ENCODE results near the gene HOXB13. TPM values are rescaled to one million over a fixed set of nuclear protein-coding genes. Genes with fewer than 3 reads are reported as not detected.

The HOXB13 gene
- total and polyA plus RNA-seq, 2 donors from 2014 or later = not detected

GRCh38 chr17:48676963-48677558 lies 51.5 kb downstream of the HOXB13 start:
- no peak overlapping the region for H3K9ac ChIP-seq (ENCODE audit: low read length in 3 of 3)
- no peak for TF ChIP-seq CTCF (IDR thresholded peaks at IDR 0.05; ENCODE audit: borderline replicate concordance, extremely low read depth, insufficient read depth)
- FAIRE-seq (no peak), DNase-seq (no peak)
- intact Hi-C loops (cut with DNase I) = no loop called here
- peaks cover 0 to under 1% (median 0%) of the 10 kb centered on the region in 3 donors for H3K4me1 ChIP-seq (ENCODE audit: control insufficient read depth in 2 of 3, insufficient read depth in 2 of 3, low read depth in 1 of 3, low read length in 3 of 3)
- H3K36me3 ChIP-seq (ENCODE audit: control insufficient read depth in 2 of 3, insufficient read depth in 3 of 3, low read length in 3 of 3) = no peaks in the 10 kb centered on the region
- H3K4me3 ChIP-seq (ENCODE audit: low read length in 3 of 3) = no peak overlapping the region
- H3K27ac ChIP-seq (ENCODE audit: low read depth in 2 of 2, low read length in 2 of 2) = no peak overlapping the region
- H3K27me3 ChIP-seq (ENCODE audit: control insufficient read depth, insufficient read depth, low read length) = no peaks in the 10 kb centered on the region
- H3K9me3 ChIP-seq (ENCODE audit: control insufficient read depth in 2 of 3, insufficient read depth in 1 of 3, low read length in 3 of 3) = no peaks in the 10 kb centered on the region

Small RNA genes lying within 50 kb of the gene (microRNA-seq; reads per million reads assigned to microRNA genes)
- not detected for gene MIR3185

Other genes starting within 250 kb of the HOXB13 start
- gene HOXB1, start 197.7 kb downstream of the HOXB13 start, total RNA-seq = not detected
- not detected for gene HOXB1, start 197.7 kb downstream of the HOXB13 start, polyA plus RNA-seq (ENCODE audit: insufficient read depth, low read depth, low replicate concordance)
- gene HOXB2, start 183.6 kb downstream of the HOXB13 start, total RNA-seq = 61.9 TPM
- gene HOXB2, start 183.6 kb downstream of the HOXB13 start, polyA plus RNA-seq (ENCODE audit: insufficient read depth, low read depth, low replicate concordance) = 30.7 TPM
- gene HOXB4, start 150.4 kb downstream of the HOXB13 start, total RNA-seq = 22.6 TPM
- gene HOXB4, start 150.4 kb downstream of the HOXB13 start, polyA plus RNA-seq (ENCODE audit: insufficient read depth, low read depth, low replicate concordance) = 4.4 TPM
- gene HOXB3, start 138.5 kb downstream of the HOXB13 start, total RNA-seq = 99.0 TPM
- 12.1 TPM for gene HOXB3, start 138.5 kb downstream of the HOXB13 start, polyA plus RNA-seq (ENCODE audit: insufficient read depth, low read depth, low replicate concordance)
- 27.0 TPM for gene HOXB5, start 135.0 kb downstream of the HOXB13 start, total RNA-seq
- gene HOXB5, start 135.0 kb downstream of the HOXB13 start, polyA plus RNA-seq (ENCODE audit: insufficient read depth, low read depth, low replicate concordance) = 12.3 TPM
- gene HOXB6, start 123.8 kb downstream of the HOXB13 start, total RNA-seq = 90.2 TPM
- 44.0 TPM for gene HOXB6, start 123.8 kb downstream of the HOXB13 start, polyA plus RNA-seq (ENCODE audit: insufficient read depth, low read depth, low replicate concordance)
- 45.4 TPM for gene HOXB7, start 117.7 kb downstream of the HOXB13 start, total RNA-seq
- gene HOXB7, start 117.7 kb downstream of the HOXB13 start, polyA plus RNA-seq (ENCODE audit: insufficient read depth, low read depth, low replicate concordance) = 49.6 TPM
- 48.7 TPM for gene HOXB8, start 113.5 kb downstream of the HOXB13 start, total RNA-seq
- 19.3 TPM for gene HOXB8, start 113.5 kb downstream of the HOXB13 start, polyA plus RNA-seq (ENCODE audit: insufficient read depth, low read depth, low replicate concordance)
- 45.8 TPM for gene HOXB9, start 102.4 kb downstream of the HOXB13 start, total RNA-seq
- 29.2 TPM for gene HOXB9, start 102.4 kb downstream of the HOXB13 start, polyA plus RNA-seq (ENCODE audit: insufficient read depth, low read depth, low replicate concordance)
- gene PRAC1, start 6.2 kb downstream of the HOXB13 start, total RNA-seq = not detected
- gene PRAC1, start 6.2 kb downstream of the HOXB13 start, polyA plus RNA-seq (ENCODE audit: insufficient read depth, low read depth, low replicate concordance) = not detected
- not detected for gene PRAC2, start 5.6 kb downstream of the HOXB13 start, total RNA-seq
- not detected for gene PRAC2, start 5.6 kb downstream of the HOXB13 start, polyA plus RNA-seq (ENCODE audit: insufficient read depth, low read depth, low replicate concordance)
- 2.3 TPM for gene TTLL6, start 88.5 kb upstream of the HOXB13 start, total RNA-seq
- gene TTLL6, start 88.5 kb upstream of the HOXB13 start, polyA plus RNA-seq (ENCODE audit: insufficient read depth, low read depth, low replicate concordance) = 4.2 TPM
- 157 TPM for gene CALCOCO2, start 102.3 kb upstream of the HOXB13 start, total RNA-seq
- 63.6 TPM for gene CALCOCO2, start 102.3 kb upstream of the HOXB13 start, polyA plus RNA-seq (ENCODE audit: insufficient read depth, low read depth, low replicate concordance)
- 71.2 TPM for gene ATP5MC1, start 164.0 kb upstream of the HOXB13 start, total RNA-seq
- 845 TPM for gene ATP5MC1, start 164.0 kb upstream of the HOXB13 start, polyA plus RNA-seq (ENCODE audit: insufficient read depth, low read depth, low replicate concordance)
- 86.7 TPM for gene UBE2Z, start 179.7 kb upstream of the HOXB13 start, total RNA-seq
- gene UBE2Z, start 179.7 kb upstream of the HOXB13 start, polyA plus RNA-seq (ENCODE audit: insufficient read depth, low read depth, low replicate concordance) = 47.5 TPM
- 110 TPM for gene SNF8, start 216.1 kb upstream of the HOXB13 start, total RNA-seq
- gene SNF8, start 216.1 kb upstream of the HOXB13 start, polyA plus RNA-seq (ENCODE audit: insufficient read depth, low read depth, low replicate concordance) = 203 TPM
- not detected for gene GIP, start 239.8 kb upstream of the HOXB13 start, total RNA-seq
- not detected for gene GIP, start 239.8 kb upstream of the HOXB13 start, polyA plus RNA-seq (ENCODE audit: insufficient read depth, low read depth, low replicate concordance)